GM18508 (cell line): ENCODE measurements around the gene SIM1.

Source experiments
- ATAC-seq: cut with Tn5 transposase; IDR thresholded peaks from one replicate; pipeline ENCODE4 v1.9.1; 2021; ENCODE audit warnings: moderate number of reproducible peaks; ENCODE audit not compliant: insufficient read depth, unreplicated experiment

Gene SIM1

DNA sequence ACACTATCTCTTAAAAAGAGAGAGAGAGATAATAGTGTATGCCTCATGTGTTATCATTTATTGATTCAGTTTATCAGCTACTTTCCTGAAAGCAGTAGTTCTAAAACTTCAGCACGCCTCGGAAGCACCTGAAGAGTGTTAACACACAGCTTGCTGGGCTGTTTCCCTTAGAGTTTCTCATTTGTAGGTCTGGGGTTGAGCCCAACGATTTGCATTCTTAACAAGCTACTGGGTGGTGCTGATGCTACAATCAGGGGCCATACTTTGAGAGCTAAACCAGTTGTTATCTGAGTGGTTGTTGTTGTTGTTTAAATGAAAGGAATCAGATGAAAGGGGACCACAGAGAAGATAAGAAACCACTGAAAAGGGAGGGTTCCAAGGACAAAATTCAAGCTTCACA, 32.6 kb downstream of the SIM1 start:
- no peak for ATAC-seq

DNA sequence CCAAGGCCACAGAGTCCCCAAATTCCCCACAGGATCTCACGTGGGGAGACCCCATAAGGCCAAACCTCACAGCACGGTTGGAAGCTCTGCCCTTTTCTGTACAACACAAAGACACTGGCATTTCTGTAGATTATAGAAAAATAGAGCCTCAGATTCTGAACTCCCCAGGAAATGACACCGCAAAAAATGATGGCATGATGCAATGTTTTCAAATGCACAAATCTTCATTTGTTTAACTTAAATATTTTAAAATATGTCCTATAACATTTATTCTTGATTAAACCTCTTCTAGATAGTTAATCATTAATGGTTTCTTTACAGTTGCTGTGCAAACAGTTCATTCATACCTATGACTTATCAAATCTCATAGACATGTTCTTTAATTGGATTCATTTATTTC, 33.8 kb downstream of the SIM1 start:
- ATAC-seq, result no peak

DNA sequence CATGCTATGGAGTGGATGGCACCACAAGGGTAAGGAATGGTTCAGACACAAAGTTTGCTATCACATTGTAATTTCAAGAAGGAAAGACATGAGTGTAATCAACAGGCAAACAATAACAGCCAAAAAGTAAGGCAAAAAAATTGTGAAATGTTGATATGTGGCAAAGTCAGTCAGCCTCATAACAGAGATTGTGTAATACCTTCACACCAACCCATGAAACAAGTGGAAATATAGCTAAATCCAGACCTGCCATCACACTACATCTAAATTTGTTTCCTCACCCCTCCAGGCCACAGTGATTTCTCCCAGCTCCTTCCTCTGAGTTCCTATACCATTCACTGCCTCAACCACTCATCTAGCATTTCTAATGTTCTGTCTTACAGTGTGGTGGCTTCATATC, 37.3 kb downstream of the SIM1 start:
- no peak for ATAC-seq

DNA sequence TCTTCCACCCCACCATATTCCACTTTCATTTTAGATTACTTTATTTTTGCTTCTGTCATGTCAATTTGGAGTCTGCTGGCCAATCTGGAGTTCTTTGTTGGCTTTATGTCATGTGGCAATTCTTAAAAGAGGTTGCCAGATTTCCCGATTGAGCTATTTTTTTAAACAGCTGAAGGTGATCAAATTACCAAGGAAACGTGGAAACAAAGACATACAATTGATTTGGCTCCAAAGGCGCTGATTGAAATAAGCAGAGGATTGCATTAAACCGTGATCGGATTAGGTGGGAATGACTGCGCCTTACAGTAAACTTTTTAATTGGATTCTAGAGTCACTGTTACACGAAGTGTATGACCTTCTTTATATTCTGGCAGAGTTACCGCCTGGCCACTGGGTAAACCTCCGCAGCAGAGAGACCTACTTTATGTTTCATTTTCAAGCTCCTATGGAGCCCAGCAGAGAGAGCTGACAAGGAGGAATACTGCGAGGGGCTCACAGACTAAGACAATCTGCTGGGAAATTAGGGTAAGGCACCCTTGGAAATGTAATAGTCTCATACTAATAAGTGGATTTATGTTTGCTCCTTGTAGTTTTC, 37.9 kb downstream of the SIM1 start:
- no peak for ATAC-seq

DNA sequence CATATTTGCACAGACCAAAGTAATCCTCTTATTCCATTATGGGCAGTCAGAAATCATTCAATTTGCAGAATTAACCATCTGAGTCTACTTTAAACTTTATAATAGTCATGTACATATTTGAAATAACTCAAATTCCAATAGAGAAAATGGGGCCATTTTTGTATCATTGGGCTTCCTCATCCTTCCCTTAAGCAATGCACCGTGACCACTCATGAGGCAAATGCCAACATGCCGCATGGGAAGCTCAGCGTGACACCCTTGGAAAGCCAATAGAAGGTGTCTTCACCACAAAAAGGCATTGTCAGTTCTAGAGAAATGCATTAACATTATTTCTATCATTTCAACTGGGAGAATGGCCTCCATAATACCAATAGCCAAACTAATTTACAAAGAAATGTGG, 38.5 kb downstream of the SIM1 start:
- ATAC-seq, result no peak

DNA sequence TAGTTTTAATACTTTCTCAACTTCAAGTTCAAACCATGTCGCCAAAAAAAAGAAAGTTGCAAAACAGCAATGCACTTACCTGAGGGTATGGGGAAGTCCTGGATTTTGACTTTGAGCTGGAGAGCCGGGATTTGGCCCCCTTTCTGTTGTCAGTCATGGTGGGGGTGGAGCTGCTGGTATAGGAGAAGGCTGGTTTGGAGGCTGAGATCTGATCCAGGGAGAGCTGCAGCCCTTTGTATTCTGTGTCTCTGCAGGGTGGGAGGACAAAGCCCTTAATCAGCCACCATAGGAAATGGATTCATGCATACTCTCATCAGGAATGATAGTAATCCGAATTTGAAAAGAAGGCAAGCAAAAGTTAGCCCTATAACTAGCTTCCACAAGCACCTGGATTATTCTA, 44.0 kb downstream of the SIM1 start:
- ATAC-seq, result no peak

DNA sequence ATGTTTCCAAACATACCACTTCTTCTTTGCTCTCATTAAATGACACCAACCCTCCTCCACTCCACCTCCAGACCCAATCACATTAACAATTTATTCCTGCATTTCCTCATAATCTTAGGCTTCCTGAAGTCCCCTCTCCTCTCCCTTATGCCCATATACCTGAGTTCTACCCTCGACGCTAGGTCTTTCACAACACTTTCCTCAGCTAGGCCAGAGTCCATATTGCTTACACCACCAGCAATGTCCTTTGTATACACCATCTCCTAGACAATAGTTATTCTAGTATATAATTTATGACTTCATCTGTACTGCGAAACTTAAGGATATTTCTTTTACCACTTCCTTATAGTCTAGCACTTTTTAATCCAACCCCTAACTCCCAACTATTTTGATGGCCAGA, 47.7 kb downstream of the SIM1 start:
- no peak for ATAC-seq

DNA sequence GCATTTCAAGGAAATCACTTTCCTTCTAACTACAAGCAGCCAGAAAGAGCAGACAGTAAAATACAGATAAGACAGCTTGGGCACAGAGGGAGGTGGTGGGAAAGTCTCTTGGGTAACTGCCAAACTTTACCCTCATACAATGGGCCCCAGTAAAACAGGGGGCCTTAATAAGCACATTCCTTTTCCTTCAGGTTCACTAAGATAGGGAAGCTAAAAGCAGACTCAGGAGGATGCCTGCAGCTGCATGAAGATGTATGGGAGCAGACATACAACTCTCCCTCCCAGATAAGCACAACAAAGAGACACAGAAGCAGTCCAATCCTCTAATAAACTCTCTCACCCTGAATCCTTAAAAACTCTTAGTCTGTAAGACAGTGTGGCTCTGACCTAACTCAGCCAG, 49.0 kb downstream of the SIM1 start:
- no peak for ATAC-seq

DNA sequence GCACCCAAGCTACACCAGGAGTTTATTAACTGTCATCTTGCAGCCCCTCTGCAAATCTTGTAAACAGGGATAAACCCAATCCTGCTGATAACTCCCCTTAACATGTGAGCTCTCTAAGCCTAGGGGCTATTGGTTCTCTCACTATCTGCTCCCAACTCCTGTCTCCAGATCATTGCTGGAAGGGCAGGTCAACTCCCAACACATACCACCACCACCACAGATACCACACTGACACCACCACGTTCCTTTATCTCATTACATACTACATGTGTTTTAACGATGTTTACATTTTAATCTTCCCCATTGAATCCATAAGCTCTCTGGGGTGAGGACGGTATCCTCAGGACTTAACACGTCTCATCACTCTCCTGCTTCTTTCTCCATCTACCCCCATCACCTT, 51.8 kb downstream of the SIM1 start:
- no peak for ATAC-seq

DNA sequence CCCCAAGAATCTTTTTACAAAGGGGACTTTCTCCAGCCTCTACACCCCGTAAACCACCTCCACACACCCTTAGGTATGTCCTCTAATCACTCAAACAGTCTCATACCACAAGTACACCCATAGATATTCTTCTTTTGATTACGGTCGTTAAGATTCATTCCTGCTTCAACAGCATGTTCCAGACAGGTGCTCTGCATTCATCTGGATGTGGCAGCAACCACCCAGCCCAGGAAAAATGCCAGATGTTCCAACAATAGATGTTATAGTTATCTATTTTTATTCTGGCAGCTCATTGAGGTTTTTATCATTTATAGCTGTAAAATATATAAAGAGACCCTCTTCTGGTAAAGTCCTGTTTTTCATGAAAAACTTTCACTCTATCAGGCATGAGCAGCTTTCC, 60.7 kb downstream of the SIM1 start:
- ATAC-seq, result no peak

DNA sequence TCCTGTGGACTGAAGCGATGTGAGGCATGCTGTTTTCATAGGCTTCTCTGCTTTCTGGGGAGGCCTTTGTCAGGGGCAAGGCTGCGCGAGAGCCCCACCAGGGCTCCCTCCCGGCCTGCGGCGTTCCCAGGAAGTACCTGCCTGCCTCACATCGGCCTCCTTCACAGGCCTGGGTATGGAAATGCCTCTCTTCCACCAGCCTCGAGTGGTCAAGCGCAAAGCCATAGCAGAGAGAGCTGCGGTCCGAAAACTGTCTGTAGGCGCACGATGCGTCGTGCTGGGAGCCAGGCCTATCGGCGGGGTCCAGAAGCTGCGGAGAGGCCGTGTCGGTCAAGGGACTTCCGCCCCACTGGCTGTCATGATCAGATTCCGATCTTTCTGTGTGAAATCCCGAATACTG, 71.2 kb downstream of the SIM1 start:
- ATAC-seq, result no peak

DNA sequence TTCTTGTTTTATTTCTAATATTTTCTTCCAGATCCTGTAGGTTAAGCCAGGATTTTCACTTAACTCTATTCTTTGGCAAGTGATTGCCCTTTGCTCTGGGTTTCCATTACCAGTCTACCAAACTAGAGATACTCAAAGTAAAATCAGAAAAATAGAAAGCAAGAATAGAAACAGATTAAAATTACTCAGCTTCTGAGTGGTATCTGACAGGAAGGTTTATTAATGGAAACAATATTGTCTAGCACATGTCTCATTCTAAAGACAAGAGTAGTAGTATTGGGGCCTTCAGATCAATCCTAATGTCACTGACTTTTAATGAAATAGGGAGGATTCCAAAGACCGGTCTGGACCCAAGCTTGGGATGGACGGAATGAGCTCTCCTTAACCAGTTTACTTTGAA, 72.3 kb downstream of the SIM1 start:
- no peak for ATAC-seq

DNA sequence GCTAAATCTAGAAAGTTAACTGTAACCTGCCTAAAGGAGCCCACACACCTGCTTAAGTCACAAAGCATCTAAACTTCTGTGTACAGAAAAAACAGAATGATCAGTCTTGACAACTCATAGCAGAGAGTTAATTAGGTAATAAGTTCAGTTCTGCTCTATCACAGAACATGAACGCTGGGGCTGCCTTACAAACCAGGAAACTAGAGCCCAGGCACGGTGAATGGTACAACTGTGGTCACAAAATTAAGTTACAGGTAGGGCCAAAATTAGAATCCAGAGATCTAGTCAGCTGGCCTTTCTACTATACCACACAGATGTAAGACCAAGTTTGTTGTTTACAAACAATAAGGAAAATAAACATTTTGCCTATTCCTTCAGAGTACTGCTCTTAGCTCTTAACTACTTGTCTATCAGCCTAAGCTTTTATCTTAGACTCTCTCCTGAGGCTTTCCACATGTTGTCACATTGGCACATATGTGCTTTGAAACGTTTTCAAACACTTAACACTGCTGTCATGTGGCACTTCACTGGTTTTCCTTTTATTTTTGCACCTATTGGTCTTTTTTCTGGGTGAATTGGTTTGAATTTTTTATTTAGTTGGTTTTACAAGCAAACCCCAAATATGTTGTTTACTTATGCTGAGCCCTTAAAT, 75.7 kb downstream of the SIM1 start:
- ATAC-seq, result no peak

DNA sequence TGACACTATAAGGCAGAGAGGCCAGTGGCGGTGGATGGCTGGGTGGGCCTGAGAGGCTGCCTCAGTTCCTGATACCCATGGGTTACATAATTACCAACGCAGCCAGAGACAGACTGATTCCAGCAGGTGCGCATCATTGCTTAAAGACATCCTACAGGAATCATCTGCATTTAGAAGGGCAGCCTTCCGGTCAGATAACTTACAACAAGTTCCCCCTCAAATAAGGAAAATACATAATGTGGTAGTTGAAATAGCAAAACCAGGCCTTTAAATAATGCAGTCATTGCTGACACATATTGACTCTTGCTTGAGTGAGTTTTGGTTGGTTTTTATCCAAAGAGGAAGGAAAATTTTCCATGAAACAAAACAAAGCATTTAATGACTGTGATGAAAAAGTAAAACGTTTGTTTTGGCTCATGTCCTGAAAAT, 81.9 kb downstream of the SIM1 start:
- no peak for ATAC-seq

DNA sequence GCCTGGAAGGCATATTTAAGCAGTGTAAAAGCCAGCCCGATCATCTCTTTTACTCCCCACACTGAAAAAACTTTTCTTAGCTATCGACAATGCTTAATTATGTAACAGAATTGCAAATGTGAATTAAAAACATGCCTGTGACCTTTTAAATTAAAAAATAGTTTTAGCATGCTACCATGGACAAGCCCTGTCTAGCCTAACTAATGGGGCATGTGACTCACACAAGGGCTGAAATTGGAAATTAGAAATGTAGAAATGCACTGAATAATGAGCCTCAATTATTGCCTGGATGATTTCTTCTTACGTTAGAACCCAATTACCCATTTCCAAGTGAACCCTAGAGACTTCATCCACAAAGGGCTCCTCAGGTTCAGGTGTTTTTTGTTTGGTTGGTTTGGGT, 82.7 kb downstream of the SIM1 start:
- no peak for ATAC-seq

DNA sequence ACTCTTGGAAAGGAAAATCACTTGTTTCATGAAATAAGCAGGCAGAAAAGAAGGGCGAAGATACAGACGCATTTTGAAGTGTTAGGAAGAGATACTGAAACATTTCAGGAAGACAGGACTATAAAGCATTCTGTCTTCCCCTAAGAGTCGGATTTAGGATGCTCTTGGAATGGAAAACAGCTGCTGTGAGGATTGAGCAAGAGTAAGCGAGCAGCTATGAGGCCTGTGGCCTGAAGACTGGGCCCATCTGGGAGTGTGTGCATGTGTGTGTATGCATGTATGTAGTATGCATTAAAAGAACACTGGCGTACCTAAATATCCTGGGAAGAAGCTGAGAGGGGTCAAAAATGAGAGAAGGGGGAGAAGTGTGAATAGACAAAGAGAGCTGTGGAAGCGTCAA, 83.6 kb downstream of the SIM1 start:
- no peak for ATAC-seq

DNA sequence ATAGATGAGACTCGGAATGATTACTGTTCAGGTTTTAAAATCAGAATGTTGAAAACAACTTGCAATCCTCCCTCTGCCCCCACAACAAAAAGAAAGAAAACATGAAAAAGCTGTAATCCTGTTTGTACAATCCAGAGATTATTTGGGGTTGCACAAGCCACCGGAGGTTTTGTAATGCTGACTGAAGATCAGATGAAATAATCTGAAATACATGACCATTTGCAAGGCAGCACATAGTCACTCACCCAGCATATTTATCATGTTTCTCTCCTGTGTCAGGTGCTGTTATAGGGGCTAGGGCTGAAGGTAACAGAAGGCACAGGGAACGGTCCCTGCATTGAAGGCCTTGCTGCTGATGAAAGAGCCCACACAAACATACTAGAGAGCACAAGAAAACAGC, 85.3 kb downstream of the SIM1 start:
- ATAC-seq, result no peak

DNA sequence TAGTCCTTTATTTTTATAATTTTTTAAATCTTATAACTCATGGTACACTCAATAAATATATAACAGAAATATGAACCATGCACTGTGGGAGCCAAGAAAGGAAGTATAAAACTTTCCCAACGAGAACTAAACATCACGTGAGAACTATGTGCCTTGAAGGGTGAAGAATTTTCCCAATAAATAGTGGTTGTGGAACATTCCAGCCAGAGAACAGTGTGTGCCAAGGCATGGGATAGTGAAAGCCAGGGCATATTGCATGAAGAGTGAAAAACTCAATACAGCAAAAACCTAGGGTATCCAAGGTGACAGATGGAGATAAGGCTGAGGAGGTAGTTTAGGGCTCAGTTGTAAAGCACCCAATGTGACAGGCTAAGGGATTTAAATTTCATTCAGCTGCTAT, 86.1 kb downstream of the SIM1 start:
- no peak for ATAC-seq

DNA sequence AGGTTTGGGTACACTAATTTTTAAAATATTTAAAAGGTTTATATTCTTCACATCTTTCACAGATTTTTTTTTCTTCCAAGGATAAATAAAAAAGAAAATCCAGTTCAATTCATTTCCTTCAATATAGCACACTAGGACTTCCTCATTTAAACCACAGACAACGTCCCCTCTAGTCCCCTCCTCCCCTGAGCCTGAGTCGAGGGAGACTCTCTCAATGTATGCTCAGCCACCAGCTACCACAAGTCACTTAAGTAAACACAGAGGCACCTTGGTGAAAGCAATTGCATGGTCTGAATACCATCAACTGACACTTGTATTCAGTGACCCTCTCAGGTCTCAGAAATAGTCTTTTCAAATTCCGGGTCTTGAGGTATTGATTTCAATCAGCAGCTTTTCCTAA, 88.6 kb downstream of the SIM1 start:
- ATAC-seq, result peak; percentile 51

DNA sequence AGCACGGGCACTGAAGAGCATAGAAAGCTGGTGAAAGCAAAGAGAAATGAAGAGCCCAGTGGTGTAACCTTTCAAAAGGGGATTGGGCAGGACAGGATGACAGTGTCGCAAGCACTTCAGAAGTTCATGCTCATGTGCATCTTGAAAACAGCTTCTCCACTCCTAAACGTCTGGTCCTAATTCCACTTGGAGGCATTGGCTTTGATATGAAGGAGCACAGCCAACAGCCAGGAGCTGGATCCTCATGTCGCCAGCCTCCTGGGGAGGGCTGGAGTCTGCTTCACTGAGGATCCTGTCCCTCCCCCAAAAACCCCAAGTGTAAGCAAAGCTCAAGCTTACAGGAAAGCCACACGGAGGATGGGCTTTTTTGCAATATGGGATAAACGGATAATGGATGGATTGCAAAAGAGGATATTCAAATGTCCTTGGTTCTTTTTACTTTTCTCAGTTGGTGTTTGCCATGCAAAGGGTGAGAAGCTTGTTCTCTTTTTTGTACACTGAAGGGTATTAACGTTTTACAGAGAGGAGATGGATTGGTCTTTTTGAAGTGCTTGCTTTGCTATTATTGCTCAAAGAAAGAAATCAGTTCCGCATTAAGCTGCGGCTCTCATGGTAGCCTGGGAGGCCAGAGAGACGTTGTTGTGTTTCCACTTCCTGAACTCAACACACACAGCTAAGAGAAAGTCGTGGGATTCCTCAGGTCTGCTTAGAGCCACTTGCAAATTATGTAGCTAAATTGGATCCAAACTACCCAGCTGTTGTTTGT, 92.2 kb downstream of the SIM1 start:
- ATAC-seq, result no peak

DNA sequence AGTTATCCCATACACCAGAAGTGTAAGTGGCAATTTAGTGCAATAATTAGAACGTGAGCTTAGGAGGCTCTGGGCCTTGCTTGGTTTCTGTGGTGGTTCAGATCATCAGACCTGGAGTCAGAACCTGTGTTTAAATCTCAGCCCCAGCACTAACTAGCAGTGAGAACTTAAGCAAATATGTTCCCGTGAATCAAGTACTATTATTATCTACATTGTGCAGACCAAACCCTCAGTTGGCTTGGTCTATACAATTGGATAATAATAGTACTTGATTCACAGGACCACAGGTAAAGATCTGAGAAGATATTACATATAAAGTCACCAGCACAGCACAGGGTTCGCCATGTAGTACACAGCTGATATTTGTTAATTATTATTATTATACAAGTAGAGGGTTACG, 93.1 kb downstream of the SIM1 start:
- no peak for ATAC-seq

DNA sequence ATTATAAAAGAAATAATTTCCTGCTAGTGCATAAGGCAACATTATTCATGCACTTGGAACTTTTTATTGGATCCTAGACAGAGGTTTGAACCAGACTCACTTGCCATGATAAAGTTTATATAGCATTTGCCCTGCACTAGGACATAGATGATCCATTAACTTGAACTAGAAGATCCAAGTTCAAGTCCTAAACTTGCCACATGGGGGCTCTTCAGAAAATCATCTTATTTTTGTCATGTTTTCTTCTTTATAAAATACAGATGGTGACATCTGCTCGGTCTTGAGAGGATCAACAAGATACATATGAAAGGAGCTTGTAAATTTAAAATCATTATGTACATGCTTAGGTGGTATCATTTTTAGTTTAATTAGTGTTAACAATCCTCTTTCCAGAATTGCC, 94.5 kb downstream of the SIM1 start:
- ATAC-seq, result no peak
